ENCODE results near the gene SNX8.

Gene SNX8

GRCh38 chr7:2219606-2220005, 94.6 kb downstream of the SNX8 start:
- no peak for DNase-seq

DNA sequence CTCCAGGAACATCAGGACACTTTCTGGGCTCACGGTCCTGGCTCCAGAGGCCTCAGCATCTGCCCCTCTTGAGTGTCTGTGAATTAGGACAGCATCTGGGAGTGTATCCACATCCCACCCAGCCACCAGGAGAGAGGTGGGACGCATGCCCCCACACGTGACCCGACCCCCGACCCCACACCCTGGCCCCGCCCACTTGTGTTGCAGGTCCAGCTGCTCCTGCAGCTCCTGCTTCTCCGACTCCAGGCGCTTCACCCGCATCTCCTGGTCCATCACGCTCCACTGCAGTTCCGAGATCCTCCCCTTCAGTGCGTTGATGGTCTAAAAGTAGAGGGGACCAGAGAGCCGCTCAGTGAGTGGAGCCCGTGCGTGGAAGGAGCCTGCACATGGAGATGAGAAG, 95.1 kb downstream of the SNX8 start:
- DNase-seq: no peak

DNA sequence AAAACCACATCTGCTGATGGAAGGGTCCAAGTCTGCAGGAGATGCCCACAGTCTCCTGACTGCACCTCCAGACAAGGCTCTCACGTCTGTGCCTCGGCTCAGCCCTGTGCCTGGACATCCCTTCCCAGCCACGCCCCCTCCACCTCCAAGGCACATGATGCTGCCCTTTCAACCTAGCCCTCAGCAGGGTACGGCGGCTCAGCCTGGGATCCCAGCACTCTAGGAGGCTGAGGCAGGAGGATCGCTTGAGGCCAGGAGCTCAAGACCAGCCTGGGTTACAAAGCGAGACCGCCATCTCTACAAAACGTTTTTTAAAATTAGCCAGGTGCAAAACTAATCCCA, 95.8 kb downstream of the SNX8 start:
- DNase-seq: no peak

- no peak for DNase-seq
Measured at GRCh38 chr7:2217716-2218443, 96.4 kb downstream of the SNX8 start.

- no peak for DNase-seq
Measured at GRCh38 chr7:2217206-2217605, 97.0 kb downstream of the SNX8 start.

DNA sequence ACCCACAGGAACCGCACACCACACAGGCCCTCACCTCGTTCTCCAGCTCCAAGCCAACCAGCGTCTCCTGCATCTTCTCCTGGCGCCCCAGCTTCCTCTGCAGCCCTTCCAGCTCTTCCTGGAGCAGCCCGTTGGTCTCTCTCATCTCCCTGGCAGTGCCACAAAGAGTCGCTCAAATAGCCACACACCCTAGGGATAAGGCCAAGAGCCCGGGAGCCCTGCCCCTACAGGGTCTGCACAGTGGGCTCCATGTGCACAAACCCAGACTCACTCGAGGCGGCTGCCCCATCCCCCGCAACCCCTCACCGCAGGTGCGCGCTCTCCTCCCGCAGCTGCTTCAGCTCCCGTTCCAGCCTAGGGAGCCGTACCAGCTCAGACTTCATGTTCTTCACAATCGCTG, 98.4 kb downstream of the SNX8 start:
- DNase-seq: no peak

GRCh38 chr7:2214636-2215035, 99.6 kb downstream of the SNX8 start:
- DNase-seq: peak in 1 of 2 donors; percentile 11

- DNase-seq: no peak
Measured at GRCh38 chr7:2213551-2214215, 100.6 kb downstream of the SNX8 start.

DNA sequence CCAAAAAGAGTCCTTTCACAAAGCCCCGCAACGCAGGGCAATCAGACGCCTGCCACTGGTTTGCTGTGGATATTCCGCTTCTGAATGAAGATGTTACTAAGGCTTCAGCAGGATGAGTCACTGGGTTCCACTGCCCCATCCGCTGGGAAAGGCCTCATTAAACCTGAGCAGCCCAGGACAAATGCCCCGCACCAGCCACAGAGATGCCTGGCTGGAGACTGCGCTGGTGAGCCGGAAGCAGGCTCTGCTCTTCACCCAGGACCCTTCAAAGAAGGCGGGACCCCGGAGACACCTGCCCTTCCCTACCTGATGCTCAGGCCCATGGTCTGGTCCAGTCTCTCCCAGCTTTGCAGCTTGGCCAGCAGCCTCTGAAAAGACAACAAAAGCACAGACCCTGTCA, 101.3 kb downstream of the SNX8 start:
- no peak for DNase-seq

- DNase-seq: no peak
Measured at GRCh38 chr7:2211926-2212325, 102.3 kb downstream of the SNX8 start.

- DNase-seq: no peak
Measured at GRCh38 chr7:2211259-2211880, 102.9 kb downstream of the SNX8 start.

DNA sequence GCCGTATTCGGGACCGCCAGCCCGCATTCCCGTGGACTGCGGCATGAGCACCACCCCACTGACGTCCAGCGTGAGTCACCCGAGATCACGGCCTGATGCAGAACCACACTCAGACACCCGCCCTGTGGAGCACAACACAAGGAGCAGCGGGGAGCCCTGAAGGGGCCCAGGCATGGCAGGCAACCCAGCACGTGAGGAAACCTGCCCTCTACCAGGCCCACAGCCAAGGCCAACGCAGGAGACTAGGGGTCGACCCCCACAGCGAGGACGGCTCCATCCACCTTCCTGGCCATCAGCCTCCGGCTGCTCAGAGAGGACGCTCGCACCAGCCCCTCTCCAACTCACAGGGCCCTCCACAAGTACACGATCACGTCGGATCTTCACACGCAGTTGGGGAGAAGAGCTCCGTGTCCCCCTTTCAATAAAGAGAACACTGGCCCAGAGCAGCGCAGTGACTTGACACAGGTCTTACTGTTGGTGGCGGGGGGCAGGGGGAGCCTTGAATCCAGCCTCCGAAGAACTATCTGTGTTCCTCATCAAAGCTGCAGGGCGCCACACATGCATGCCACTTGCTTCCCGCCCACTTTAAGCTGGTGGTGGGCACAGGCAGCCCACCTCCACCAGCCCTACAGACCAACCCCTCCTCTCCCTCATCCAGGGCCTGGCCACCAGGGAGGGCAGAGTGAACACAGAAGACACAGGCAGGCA, 103.5 kb downstream of the SNX8 start:
- DNase-seq: no peak

GRCh38 chr7:2209961-2210323, 104.3 kb downstream of the SNX8 start:
- no peak for DNase-seq

DNA sequence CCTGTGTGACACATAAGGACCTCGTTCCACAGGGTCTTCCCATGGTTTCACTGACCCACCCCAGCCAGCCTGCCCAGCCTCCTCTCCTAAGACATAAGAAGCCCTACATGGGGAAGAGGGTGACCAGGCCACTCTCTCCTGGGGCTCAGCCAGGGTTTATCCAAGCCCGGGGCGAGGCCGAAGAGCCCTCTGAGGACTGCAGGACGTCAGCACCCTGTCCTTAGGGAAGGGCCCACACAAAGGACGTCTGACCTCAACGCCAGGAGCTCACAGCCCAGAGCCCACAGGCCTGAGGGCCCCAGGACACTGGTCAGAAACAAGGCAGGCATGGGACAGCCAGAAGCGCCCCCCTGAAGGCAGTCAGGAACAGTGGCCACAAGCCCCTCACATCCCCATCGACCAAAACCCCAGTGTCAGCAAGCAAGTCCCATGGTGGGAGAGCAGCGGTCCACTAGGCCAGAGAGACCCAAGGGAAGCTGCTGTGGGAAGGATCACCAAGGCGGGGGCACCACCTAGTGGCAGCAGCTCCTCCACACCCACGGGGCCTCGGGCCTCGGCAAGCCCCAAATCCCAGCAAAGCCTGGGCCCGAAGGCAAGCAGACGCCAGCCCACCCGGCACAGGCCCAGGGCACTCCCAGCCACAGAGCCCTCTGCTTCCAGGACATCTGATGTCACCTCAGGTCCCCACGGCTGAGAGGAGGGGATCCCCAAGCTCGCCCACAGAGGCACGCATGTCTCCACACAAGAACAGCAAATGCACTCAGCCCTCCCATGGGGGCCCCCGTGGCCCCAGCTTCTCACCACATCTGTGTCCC, 104.9 kb downstream of the SNX8 start:
- peak; percentile 42 to 46 for DNase-seq

DNA sequence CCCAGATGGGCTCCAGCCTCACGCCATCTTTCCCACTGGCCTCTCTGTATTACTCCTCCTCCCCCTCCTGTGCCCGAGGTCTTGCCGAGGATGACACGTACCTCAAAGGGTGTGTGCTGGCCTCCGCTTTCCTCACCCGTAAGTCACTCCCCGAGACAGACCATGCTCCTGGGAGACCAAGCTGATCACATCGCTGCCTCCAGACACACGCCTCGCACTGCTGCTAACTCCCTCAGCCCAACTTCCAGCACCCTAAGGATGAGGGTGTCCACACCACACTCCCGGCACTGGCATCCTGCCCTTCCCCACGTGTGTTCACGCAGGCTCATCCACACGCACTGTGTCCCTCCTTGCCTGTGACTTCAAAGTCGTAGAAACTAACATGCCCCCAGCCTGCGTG, 105.5 kb downstream of the SNX8 start:
- DNase-seq: no peak

DNA sequence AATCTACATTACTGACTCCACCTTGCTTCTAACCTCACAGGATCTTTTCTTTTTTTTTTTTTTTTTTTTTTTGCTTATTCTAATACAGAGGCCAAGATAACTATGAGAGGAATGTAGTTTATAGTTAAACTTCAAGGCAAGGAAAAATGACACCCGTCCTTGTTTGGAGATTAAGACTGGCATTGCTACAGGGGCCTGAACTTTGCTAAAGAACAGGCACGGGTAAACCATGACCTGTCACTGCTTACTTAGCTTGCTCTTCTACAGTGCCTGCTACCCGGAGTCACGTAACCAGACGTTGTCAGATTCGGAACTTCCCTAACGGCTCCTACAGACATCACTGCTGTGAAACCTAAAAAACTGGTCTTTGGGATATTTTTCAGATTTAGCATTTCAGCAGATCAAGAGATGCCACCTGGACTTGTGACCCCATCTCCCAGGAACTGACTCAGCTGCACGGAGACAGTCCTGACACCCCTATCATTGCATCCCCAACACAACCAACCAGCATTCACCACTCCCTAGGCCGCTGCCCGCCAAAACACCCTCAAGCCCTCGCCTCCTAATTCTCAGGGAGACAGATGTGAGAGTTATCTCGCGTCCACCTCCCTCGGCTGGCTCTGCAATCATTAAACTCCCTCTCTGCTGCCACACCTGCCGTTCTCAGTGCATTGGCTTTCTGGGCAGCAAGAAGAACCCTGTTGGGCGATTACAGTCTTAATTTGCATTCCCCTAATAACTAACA, 109.0 kb downstream of the SNX8 start:
- no peak for DNase-seq

GRCh38 chr7:2204446-2204845, 109.8 kb downstream of the SNX8 start:
- DNase-seq: no peak

DNA sequence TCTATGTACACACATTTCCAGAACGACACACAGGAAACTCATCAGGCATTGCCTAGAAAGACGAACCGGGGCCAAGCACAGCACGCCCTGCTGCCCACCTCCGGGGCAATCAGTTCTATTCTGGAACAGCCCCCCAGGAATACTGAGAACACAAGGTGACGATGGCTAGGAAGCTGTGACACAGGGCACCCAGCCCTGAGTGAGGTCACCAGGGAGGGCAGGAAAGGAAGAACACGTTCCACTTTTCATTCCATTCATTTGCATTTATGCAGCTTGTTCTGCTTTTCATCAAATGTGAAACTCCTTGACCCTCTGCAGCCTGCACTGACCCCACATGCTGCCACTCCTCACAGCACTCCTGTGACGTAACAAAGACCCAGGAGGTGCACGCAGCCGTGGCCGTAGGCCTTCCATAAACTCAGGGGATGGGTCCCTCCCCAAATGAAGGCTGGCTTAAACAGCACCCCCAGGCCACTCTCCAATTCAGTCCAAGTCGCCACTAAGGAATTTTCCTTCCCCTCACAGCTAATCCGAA, 110.4 kb downstream of the SNX8 start:
- no peak for DNase-seq

DNA sequence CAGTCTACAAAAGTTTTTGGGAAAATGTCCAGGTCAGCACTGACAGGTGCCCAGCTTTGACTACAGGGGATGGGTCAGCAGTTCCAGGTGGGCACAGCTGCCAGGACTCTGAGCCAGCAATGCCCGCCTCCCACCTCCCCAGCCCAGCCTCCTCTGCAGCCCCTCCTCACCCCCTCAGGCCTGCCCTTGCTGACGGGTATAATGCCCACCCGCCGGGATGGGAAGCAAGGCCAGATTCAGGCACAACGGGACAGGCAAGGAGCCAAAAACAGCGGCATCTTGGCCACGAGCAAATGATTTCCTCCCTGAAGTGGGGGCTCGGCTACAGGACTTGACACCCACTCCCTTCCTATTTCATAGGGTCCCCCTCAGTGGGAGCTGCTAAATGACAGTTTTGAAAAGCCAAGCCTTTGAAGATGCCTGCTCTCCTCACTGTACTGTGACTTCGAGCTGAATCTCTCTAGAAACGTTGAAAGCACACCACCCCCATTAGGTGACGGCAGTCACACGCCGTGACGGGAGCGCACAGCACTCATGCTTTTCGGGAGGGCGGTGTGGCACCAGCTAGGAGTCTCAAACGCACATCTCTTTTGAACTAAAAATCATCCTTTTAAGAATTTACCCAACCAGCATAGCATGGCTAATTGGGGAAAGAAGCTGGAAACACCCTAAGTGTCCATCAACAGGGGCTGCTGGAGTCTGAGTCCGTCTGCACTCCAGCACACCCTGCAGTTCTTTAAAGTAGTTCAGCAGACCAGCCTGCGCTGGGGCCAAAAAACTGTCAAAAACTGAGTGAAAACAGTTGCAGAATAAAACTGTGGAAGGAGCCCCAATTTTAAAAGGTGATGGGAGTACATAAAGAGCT, 111.1 kb downstream of the SNX8 start:
- DNase-seq: no peak

- no peak for DNase-seq
Measured at GRCh38 chr7:2202361-2202761, 111.9 kb downstream of the SNX8 start.

Data from CD4-positive, alpha-beta T cell treated with Interleukin-1 beta for 1 hour (primary cell).